ENCODE data around the gene GAA.

GRCh38 chr17:80124351-80124981 is 23.1 kb downstream of the GAA start:
- TF ChIP-seq CTCF (IDR thresholded peaks at IDR 0.05), result no peak
- TF ChIP-seq EZH2 (IDR thresholded peaks at IDR 0.05; ENCODE audit: borderline replicate concordance, insufficient read depth, low read depth, low read length, poor library complexity, severe bottlenecking), result no peak

Data from B cell (primary cell).